ENCODE results near the gene CITED2.
"Not testable (repeated sequence)": the region's sequence is repeated elsewhere in the genome, so short reads cannot be mapped to it uniquely, and the experiment has no call there.

- not testable (repeated sequence) for TF ChIP-seq CTCF (IDR thresholded peaks at IDR 0.05; ENCODE audit: low read depth, low read length); MAX (IDR thresholded peaks at IDR 0.05; ENCODE audit: low read depth, low read length); POLR2A (IDR thresholded peaks at IDR 0.05; ENCODE audit: extremely low read depth, insufficient read length); MYC (IDR thresholded peaks at IDR 0.05; ENCODE audit: low read depth, low read length)
Measured at GRCh38 chr6:139363797-139364196, 10.7 kb downstream of the CITED2 start.

Data from NB4 (cell line).